ENCODE measurements around the gene SRPK2.
A peak's percentile ranks its signal among the peaks of the same experiment; 100 is the strongest.

- TF ChIP-seq, protein P1, sequence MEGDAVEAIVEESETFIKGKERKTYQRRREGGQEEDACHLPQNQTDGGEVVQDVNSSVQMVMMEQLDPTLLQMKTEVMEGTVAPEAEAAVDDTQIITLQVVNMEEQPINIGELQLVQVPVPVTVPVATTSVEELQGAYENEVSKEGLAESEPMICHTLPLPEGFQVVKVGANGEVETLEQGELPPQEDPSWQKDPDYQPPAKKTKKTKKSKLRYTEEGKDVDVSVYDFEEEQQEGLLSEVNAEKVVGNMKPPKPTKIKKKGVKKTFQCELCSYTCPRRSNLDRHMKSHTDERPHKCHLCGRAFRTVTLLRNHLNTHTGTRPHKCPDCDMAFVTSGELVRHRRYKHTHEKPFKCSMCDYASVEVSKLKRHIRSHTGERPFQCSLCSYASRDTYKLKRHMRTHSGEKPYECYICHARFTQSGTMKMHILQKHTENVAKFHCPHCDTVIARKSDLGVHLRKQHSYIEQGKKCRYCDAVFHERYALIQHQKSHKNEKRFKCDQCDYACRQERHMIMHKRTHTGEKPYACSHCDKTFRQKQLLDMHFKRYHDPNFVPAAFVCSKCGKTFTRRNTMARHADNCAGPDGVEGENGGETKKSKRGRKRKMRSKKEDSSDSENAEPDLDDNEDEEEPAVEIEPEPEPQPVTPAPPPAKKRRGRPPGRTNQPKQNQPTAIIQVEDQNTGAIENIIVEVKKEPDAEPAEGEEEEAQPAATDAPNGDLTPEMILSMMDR (conservative IDR thresholded peaks at IDR 0.05; ENCODE audit: low read depth, low read length) = peak; percentile 59; the same call in 1 of the 2 replicates
- no peak for TF ChIP-seq EZH2 (IDR thresholded peaks at IDR 0.05; ENCODE audit: low read length, unreplicated experiment)
Observed at GRCh38 chr7:105141068-105141467, 247.7 kb downstream of the SRPK2 start.

All from PC-3 (cell line).